ENCODE measurements around the gene CNNM2.
"Not testable (repeated sequence)": the region's sequence is repeated elsewhere in the genome, so short reads cannot be mapped to it uniquely, and the experiment has no call there.

CNNM2 gene

DNA sequence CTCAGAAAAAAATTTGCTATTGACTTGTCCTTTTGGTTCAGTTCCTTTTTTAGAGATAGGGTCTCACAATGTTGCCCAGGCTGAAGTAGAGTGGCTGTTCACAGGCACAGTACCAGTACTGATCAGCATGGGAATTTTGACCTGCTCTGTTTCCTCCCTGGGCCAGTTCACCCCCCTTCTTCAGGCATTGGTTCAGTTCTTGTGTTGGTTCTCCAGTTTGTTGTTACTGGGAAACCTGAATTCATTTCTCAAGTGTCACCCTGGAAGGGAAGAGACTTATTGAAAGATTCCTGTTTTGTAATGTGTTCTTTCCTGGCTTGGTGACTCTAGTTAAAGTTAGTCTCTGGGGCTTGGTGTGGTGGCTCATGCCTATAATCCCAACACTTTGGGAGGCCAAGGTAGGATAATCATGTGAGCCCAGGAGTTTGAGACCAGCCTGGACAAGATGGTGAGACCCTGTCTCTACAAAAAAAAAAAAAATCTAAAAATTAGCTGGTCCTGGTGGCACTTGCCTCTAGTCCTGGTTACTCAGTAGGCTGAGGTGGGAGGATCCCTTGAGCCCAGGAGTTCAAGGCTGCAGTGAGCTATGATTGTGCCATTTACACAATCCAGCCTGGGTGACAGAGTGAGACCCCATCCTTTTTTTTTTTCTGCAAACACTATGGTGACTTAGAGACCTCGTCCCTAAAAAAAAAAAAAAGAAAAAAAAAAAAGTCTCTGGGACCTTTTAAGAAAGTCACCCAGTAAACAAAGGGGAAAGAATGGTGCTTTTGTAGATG is 52.7 kb downstream of the CNNM2 start:
- no peak for DNase-seq

DNA sequence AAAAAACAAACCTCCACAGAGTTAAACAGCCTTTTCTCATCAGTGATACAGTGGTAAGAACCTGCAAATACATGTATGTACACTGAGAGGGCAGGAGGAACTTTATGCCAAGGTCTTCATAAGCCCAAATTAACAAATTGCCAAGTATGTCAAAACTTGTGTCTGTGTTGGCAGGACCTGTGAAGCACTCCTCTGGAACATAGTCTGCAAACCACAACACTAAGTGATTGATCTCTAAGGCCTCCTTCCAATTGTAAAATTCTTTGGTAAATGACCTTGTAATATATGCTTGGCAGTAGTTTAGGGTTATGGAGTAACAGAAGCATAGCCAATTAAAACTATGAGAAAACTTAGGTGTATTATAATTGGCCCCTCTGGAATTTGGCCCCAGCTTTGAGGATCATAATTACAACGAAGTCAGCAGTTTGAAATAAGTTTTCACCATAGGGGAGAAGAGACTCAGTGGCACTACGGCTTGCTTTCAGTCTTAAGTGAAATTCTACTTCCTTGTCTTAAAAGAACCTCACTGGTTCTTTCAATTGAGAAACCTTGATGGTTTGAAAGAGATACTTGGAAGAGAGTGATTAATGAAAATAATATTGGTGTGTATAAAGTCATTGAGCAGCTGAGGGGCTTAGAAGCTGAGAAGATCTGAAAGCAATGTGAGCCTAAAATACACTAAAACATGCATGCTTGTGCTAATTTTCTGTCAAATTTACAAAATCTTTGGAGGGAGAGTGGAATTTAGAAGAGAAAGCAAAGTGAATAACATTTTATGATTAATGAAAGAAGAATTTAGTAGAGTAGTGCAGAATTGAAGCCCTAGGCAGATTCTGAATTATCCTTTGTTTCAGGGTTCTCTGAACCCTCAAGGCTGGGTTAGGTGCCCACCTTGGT is 57.6 kb downstream of the CNNM2 start:
- no peak for DNase-seq

DNA sequence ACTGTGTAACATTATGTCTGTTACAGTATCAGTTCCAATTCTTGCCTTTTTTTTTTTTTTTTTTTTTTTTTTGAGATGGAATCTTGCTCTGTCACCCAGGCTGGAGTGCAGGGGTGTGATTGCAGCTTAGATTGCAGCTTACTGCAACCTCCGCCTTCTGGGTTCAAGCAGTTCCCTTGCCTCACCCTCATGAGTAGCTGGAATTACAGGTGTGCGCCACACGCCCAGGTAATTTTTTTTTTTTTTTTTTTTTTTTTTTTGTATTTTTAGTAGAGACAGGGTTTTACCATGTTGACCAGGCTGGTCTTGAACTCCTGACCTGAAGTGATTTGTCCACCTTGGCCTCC is 58.3 kb downstream of the CNNM2 start:
- DNase-seq = not testable (repeated sequence)

DNA sequence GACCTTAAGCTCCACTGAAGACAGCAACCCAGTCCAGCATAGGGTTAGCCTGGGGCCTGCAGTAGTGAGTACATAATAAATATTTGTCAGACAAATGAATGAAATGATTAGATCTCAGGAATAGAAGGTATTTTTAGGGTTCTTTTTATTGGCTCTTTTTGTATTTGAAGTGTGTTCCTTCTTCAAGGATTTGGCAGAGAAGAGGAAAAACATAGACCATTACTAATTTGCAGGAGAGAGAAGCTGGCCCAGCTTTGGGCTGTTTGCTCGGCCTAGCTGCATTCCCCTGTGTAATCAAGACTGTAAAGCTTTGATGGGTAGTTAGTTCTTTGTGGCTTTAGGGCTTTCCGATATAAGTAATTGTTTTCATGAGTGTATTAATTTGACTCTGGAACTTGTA is 64.2 kb downstream of the CNNM2 start:
- no peak for DNase-seq

DNA sequence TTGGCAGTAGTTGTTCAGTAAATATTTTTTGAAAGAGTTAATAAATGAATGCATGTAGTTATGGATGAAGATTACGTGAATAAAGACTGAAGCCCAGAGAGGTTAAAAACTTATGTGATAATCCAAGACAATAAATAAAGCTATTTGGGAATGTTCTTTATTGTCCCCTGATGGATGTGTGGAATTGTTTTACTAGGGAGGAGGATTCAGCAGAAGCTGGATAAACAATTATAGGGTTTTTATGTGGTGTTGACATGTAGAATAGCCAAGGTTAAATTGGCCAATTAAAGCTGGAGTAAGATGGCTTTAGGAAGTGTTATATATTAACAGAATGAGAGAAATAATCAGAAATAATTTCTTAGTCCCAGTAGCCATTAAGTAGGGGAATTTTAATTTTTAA is 66.0 kb downstream of the CNNM2 start:
- no peak for DNase-seq

DNA sequence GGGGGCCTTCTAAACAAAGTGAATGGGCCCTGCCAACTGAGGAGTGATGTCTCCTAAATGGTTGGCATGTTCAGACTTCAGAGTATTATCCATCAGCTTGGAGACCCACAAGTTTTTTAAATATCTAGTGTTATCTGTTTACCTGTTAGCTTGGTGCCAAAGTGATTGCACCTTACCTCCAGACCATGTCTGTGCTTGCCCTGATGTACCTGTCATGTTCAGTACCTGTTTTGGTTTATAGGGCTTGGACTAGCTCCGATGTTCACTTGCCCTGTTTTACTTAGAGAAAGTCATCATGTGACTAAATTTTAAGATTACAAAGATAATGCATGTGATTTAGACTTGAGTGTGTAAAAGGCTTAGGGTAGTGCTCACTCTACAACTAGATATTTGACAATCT is 67.7 kb downstream of the CNNM2 start:
- no peak for DNase-seq

DNA sequence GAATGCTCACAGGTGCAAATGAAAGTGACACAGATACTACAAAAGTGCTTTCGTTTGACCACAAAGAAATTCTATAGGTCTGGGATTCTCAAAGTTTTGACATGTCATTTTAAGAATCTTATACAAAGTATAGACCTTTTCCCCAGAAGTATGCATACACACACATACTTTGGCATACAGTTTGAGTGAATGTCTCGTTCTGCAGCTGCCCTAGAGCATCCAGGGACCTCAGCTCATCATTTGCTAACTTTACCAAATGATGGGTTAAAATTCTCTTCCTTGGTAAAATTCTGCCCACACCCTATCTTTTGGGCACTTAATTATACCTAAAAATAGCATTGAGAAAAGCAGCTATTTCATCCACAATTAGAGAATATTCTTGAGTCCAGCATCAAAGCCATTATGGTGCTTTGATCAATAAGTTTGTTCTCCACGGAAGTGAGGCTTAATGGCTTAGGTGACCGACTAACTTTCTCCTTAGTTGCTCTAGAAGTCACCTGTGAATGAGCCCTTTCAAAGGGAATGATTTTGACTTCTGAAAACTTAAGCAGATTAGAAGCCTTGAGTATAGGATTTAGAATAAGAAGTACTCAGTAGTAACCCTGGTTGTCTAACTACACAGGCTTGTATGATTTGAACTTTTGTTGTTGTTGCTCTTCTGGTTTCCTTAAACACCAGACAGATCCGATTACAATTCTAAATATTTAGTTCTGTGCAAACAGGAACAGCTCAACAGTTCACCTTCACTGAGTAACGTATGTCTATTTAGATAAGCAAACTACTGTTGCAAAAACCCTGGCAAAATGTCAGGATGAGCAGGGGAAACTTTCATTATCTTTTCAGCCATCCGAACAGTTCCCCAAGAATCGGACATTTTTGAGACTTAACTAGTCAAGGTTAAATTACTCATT is 70.6 kb downstream of the CNNM2 start:
- DNase-seq = no peak

DNA sequence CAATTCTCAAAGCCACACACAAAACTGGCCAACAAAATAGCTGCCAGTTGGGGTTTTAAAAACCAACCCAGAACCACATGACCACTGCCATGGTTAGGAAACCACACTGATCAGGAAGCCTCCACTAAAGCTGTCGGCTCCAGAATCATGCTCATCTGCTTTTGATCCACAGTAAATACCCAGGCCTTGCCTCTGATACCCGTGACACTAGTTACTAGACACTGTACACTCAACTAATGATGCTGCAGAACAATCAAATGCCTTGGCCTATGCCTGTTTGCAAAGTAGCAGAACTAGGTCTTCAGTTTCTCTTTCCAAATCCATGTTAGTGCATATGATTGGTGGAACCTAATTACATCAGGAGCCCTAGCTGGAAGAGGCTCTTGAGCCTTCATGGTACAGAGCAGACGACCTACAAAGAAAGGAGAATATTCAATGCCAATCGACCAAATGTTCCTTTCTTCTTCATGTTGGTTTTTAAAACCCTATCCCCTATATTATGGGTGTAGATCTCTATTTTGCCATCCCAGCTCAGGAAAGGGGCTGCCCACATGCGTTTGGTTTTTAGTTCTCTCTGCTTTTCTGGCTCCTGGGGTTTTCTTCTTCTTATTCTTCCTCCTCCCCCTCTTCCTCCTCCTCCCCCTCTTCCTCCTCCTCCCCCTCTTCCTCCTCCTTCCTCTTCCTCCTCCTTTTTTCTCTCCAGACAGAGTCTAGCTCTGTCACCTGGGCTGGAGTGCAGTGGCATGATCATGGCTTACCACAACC is 76.6 kb downstream of the CNNM2 start:
- peak; percentile 26 for DNase-seq

DNA sequence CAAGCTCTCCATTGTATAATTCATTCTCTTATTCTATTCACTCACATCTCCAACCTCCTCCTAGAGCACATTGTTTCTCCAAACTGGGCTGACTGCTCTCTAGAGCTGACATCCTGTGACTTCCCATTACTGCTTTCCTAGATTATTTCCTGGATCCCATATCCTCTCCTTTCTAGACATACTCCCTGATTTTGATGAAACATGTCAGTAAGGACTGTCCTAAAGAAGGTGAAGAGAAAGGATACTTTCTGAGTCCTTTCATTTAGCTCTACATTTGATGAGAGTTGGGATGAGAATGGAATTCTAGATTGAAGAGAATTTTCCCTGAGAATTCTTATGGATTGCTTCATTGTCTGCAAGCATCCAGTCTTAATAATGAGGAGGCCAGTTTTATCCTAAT is 78.8 kb downstream of the CNNM2 start:
- no peak for DNase-seq

DNA sequence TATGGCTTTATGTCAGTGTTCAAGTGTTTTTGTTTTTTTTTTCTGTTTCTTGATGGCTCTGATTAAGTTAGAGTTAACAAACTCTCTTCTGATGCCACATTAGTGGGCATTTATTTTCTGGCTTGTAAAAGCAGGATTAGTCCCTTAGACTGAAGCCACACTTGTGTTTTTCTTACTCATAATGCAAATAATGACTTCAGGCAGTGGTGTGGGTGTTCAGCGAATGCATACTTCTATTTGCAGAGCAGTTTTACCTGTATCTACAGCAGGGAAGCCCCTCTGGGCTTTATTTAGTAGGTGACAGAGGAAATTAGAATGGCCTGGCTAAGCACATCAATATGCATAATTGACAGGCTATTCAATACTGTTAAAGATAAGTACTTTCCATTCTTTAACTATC is 79.9 kb downstream of the CNNM2 start:
- DNase-seq = no peak

DNA sequence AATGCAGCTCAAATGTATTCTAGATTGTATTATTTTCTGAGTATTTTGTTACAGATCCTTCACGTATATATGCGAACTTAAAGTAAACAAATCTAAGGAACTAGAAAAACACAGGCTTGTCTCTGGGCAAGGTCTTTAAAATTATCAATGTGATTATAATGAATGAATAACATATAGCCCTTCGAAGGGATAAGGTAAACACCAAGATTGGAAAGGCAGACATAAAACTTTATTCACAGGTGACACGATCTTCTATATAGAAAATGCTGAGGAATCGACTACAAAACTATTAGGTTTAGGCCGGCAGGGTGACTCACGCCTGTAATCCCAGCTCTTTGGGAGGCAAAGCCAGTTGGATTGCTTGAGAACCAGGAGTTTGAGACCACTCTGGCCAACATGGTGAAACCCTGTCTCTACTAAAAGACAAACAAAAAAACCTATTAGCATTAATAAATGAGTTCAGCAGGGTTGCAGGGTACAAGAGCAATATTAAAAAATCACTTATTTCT is 80.4 kb downstream of the CNNM2 start:
- no peak for DNase-seq

DNA sequence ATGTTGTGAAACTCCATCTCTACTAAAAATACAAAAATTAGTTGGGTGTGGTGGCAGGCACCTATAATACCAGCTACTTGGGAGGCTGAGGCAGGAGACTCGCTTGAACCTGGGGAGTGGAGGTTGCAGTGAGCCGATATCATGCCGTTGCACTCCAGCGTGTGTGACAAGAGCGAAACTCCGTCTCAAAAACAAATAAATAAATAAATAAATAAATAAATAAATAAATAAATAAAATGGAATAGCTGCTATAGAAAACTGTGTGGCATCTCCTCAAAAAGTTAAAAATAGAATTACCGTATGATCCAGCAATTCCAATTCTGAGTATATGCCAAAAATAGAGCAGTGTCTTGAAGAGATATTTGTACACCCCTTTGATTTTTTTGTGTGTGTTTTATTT is 82.0 kb downstream of the CNNM2 start:
- DNase-seq = not testable (repeated sequence)

DNA sequence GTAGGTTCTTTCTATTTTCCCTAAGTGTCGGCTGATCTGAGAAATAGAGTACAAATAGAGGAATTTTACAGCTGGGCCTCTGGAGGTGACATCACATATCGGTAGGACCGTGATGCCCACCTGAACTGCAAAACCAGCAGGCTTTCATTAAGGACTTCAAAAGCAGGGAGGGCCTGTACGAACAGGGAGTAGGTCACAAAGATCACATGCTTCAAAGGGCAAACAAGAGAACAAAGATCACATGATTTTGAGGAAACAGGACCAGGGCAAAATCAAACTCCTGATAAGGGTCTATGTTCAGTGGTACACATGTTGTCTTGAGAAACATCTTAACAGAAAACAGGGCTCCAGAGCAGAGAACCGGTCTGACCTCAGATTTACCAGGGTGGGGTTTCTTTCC is 88.9 kb downstream of the CNNM2 start:
- DNase-seq = no peak

DNA sequence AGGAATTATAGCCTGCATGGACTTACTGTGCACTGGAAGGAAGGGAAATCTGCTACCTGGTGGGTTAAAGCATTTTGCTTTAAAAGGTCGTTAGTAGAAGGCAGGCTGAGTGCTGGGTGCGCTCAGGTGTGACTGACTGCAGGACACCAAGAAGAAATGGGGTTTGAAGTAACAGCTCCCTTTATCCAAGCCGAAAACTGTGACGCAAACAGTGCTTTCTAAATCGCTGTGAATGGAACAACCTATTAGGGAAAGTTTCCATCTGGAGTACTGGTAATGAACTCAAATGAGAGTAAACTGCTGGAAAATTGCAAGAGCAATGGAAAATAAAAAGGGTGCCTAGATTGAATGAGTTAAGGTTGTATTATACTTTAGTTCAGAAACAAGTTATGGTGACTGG is 95.3 kb downstream of the CNNM2 start:
- no peak for DNase-seq

DNA sequence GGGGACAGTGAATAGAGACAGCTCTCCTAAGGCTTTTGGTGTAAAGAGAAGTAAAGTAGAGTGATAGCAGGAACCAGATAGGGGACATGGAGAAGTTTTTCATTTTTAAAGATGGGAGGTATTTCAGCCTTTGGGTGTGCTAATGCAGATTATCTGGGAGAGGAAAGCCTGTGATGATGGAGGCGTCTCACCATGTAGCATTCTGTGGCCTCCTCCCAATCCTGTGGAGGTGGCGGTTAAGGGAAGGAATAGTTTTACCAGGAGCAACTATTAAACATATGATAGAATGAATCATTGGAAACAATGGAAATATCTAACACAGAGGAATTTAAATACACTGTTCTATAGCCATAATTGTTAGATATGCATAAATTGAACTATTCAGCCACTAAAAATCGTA is 101.3 kb downstream of the CNNM2 start:
- DNase-seq = no peak

DNA sequence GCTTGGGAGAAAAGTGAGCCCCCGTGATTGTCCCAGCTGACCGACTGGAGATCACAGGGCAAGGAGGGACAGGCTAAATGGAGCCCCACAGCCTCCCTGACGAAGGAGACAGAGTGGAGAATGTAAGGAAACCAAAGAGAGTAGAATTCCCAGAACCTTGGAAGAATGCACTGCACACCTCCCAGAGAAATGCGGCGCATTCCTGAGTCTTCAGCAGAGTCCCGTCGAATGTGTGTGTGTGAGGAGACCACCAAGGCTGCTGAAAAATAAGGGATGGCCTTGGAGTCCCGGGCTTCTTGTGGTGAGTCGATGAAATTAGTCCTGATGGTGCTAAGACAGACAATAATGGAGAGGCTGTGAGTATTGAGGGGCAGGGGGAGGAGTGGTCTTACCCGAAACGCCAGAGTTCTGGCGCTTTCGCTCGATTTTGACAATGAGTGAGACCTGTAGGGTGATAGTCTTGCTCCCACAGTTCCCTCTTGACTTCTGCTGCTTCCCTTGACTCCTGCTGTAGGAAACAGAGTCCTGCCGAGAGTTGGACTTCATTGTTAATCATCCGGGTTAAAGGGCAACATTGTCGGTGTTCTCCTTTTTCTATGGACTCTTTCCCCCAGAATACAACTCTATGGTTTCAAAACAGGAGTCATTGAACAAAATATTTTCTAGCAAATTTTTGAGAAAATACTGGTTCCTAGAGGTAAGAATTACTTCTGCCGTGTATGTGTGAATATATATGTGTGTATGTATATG is 103.2 kb downstream of the CNNM2 start:
- DNase-seq = no peak

DNA sequence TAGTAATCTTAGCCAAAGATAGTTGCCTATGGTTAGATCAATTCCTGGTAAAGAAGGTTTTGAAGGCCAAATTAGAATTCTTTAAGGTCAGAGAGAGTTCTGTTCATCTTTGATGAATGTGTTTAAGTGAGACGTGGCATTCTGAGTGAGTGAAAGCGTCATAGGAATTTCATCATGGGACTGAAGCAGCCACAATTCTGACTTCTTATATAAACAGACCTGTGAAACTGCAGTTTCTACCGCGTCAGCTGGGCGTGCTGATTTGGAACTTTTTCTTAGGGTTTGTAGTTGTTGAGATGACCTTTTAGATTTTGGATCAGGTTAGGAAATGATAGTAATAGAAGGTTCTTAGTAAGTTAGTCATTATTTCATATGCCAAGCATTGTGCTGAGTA is 103.8 kb downstream of the CNNM2 start:
- no peak for DNase-seq

DNA sequence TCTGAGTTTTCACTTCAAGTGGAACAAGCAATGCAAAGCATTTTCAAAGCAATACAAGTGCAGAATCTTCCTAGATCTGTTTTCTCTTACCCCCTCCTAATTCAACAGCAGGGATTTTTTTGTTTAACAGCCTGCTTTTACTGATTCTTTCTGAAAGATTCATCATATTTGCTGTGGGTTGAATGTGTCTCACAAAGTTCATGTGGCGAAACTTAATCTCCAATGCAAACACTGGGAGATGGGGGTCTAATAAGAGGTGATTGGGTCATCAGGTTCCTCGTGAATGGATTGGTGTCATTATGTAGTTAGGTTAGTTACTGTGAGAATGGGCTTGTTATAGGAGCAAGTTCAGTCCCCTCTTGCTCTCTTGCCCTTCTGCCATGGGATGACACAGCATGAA is 107.6 kb downstream of the CNNM2 start:
- DNase-seq = no peak

DNA sequence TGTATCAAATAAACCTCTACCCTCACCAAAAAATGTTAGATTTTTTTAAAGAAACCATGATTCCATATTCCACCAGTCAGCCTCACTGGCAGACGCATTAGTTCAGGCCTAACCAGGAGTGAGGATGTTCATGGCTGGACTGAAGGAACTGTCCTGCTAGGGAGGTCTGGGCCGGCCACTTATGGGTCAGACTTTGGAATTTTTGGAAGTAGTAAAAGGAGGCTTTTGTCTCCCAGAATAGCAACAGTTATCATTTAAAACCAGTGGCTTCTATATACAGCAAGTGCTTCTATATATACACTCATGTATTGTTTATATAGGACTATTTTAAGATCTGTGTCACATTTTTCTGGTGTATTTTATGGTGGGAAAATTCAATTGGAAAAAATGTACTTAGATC is 120.5 kb downstream of the CNNM2 start:
- no peak for DNase-seq

DNA sequence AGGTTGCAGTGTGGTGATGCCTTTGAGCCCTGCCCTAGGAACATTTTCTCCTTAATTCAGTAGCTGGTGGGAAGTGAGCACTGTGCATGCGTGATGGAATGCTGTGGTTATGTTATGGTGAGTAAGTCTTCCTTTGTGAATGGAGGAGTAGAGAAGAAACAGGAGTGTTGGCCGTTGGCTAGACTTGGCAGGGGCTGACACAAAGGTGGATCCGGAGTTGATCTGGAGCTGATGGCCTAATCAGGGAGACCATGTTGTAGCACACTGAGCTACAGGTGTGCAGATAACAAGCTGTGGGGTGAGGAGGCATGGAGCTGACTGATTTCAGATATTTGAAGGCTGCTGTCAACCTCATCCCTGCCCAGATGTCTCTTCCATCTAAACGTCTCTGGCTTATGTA is 122.3 kb downstream of the CNNM2 start:
- no peak for DNase-seq

DNA sequence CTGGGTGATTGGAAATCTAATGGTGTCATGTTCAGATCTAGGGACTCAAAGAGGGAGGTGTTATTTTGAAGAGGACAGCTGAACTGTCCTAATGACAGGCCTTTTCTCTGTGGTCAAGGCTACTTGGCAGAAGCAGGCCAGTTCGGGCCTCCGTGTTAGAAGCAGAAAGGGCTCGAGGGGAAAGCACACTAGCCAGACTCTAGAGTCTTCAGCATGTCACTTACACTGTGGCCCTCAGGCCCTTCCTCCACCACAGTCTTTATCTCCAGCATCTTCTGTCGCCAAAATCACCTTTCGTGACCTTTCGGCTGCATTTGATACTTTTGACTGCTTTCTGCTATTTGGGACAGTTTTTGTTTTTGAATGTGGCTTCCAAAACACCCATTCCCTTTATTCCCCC is 123.3 kb downstream of the CNNM2 start:
- DNase-seq = no peak

DNA sequence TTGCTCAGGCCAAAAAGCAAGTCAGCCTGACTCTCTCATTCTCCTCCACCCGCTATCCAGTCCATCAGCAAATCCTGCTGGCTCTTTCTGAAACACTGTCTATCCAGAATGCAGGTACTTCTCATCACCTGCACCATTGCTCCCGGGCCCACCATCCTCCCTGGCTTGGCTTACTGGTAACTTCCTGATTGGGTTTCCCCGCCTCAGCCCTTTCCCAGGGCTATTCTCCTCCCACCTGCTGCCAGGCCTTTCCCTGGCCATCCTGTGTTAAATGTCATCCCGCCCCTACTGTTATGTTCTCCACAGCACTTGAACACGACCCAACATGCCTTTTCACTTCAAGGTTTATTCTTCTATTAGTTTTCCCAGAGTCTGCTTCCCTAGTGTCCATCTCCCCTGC is 124.0 kb downstream of the CNNM2 start:
- DNase-seq = no peak
